Activated CD4-positive, alpha-beta T cell treated with anti-CD3 and anti-CD28 coated beads, Interleukin-2, amount 50 U/mL, for 48 hours (primary cell): Measurements from ENCODE around the gene FCHSD2.
"Not testable (repeated sequence)": the region's sequence is repeated elsewhere in the genome, so short reads cannot be mapped to it uniquely, and the experiment has no call there.

Source experiments
- DNase-seq, 2 experiments: peaks; one replicate each; pipeline ENCODE4 v3.0.0-alpha.2; 2020

FCHSD2 gene

DNA sequence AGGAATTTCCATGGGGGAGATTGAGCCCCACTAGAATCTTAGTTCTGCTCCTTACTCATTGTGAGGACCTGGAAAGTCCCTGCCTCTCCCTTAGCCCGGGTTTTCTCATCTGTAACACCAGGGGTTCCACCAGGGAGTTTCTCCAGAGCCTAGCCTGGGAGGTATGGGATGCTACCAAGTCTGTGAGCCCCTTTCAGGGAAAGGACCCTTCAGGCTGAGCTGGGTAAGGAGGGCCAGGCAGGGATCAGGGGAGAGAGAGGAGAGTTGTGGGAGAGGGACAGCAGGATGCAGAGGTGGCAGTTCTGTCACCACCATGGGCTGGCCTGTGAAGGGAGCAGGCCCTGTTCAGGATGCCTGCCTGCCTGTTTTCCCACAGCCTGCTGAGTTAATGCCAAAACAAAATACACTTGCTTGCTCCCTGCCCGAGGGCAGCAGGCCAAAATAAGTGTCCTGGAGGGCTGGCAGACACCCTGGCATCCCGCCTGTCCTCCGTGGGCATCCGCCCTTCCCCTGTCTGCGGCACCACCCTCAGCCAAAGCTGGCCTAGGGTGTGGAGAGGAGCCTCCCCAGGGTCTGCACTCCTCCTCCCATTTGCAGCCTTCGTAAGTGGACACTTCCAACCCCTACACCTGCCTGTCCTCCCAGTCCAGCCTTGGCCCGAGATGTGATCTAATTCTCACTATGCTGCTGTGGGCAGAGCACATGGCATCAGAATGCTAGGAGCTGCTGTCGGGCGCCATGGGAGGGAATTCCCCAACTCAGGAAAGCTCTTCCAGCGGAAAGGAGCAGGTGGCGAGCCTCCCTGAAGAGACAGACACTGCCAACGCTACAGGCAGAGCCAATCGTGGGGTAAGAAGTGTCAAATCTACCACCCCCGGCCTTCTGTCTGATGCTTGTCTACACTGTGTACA is 5.9 kb upstream of the FCHSD2 start:
- DNase-seq = no peak

- DNase-seq = no peak
Observed at GRCh38 chr11:73145986-73146575, 4.0 kb upstream of the FCHSD2 start.

DNA sequence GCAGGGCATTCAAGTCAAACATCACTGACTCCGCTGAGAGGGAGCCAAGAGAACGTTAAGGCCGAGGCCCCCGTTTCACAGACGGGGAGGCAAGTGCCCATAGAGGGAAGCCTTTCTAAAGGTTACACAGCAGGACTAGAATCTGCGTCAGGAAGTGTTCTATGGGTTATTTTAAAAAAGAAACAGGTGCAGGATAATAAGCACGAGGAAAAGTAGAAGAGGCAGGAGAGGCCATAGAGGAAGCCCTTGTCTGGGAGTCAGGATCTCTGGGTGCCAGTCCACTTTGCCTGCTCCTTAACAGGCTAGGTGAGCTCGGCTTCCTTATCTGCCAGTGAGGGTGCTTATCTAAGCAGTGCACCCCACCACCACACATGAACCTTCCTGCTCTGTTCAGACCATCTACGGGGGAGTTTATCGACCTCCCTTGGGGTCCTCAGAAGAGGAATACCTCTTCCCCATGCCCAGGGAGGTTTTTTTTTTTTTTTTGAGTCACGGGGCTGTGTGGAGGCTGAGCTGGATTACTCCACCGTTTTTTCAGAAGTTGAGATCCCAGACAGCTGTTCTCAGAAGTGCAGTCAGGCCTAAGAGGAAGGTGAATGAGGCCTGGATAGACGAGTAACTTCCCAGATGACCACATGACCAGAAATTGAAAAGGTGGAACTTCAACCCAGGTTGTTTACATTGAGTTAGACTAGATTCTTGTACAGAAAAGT is 1.2 kb upstream of the FCHSD2 start:
- no peak for DNase-seq

- peak; percentile 59 to 64 for DNase-seq
Observed at GRCh38 chr11:73141309-73142127, 600 bp downstream of the FCHSD2 start.

- DNase-seq = peak; percentile 38 to 52
Observed at GRCh38 chr11:73141031-73141308, 1.1 kb downstream of the FCHSD2 start.

DNA sequence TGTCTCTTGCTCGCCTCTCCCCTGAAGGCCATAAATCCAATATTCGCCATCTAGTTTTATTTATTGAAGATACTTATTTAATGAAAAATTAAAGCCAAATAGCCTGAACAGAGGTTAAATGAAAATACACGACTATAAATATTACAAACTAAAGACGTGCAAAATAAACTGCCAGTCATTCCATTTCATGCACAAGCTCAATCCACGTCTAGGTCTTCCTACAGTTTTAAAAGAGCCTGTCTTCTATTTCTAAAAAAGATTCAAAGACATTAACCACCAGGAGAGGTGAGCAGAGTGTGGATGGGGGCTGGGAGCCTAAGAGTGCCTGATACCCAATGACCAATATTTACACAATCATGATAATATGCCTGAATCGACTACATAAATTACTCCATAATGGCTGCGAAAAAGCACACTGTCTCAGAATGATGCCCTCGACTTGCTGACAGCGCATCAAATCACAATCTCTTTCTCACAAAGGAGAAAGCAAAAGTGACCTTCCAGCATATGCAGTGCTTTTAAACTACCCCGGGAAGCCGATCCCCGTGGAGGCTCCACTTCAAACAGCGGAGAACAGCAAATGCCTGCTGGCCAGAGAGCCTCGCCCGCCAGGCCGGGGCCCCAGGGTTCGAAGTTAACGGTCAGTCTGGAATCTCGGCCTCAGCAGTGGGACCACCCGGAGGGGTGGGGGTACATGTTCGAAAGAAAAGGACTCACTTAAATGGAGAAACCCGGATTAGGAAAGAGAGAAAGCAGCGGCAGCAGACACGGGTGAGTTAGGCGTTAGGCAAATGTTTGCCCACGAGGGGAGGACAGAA is 1.7 kb downstream of the FCHSD2 start:
- peak in 1 of 2 experiments; percentile 32 for DNase-seq

DNA sequence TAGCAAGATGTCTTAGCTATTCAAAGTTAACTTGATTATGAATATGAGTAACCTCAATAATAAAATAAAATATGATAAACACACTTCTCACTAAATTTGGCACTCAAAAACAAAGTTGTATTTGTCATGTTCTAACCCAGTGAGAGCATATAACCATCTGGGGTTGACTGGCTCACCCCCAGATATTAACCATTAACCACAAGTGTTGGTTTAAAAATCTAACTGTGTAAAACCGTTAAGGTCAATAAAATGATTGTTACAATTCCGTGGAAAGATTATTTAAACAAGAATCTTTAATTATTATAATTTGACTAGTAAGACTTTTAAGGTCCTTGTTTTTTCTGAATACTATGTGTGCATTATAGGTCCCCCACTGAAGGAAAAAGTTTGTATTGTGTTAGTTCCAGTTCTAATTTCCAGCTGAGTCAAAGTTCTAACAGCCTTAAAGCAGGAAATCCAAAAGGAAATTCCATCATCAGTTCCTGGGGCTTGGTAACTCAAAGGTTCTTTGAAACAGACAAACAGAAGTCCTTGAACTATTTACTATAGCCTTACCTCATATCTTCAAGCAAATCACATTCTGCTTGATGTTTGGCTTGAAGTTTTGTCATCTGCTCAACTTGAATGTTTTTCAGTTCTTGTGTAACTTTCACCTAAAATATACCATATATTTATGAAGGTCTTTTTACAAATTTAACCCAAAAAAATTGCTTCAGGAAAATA is 2.5 kb downstream of the FCHSD2 start:
- DNase-seq = no peak

DNA sequence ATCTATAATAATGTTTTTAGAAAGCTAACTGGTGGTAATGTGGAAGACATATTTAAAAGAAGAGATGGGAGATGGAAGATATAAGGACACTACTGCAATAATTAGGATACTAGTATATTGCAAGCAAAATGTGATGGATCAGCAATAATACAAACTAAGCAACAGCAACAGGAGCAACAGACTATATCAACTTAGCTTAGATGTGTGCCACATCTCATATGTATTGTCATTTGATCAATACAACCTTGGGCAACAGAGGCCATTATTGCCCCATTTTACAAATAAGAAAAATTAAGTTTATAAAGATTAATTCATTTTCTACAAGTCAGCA is 4.2 kb downstream of the FCHSD2 start:
- no peak for DNase-seq

DNA sequence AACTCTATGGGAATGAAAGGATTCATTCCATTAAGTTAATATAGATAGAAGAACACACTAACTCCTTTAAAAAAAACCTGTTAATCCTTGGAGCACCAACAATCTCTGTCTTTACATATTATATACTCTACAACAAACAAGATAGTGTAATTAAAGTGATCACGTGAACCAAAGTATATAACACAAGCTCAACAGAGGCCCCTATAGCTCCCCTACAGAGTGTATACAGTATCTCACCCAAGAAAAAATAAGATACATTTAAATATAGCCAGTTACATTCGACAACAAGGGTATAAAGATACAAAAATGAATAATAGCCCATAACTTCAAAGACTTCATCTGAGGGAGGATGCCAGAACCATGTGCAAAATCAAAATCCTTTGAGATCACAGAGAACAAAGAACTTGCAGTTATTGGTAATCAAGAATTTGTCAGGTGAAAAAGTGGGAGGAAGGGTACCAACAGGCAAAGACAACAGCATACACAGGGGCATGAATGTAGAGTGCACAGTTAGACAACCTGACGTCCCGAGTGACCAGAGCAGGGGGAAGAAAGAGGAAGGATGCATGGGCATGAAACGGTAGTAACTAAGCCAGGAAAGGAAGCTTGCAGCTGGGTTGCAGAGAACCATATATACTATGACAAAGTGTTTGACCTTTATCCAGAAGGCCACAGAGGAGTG is 4.7 kb downstream of the FCHSD2 start:
- DNase-seq = no peak

DNA sequence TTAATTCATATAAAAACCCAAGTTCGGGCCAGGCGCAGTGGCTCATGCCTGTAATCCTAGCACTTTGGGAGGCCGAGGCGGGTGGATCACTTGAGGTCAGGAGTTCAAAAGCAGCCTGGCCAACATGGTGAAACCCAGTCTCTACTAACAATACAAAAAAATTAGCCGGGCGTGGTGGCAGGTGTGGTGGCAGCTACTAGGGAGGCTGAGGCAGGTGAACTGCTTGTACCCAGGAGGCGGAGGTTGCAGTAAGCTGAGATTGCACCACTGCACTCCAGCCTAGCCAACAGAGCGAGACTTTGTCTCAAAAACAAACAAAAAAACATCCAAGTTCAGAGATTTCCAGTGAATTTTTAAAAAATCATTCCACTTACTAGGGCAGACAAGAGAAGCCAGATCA is 5.4 kb downstream of the FCHSD2 start:
- DNase-seq = not testable (repeated sequence)

- no peak for DNase-seq
Observed at GRCh38 chr11:73135346-73136284, 6.5 kb downstream of the FCHSD2 start.

DNA sequence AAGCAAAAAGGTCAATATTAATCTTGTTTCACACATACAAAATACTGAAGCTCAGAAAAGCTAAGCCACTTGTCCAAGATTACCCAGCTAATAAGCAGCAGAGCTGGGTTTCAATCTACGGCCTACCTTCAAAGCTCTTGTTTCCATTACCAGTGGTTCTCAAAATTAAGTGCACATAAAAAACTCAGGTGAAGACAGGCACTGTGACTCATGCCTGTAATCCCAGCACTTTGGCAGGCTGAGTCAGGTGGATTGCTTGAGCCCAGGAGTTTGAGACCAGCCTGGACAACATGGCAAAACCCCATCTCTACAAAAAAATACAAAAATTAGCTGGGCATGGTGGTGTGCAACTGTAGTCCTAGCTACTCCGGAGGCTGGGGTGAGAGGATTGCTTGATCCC is 9.8 kb downstream of the FCHSD2 start:
- DNase-seq = not testable (repeated sequence)

GRCh38 chr11:73130181-73130580 is 11.9 kb downstream of the FCHSD2 start:
- no peak for DNase-seq

DNA sequence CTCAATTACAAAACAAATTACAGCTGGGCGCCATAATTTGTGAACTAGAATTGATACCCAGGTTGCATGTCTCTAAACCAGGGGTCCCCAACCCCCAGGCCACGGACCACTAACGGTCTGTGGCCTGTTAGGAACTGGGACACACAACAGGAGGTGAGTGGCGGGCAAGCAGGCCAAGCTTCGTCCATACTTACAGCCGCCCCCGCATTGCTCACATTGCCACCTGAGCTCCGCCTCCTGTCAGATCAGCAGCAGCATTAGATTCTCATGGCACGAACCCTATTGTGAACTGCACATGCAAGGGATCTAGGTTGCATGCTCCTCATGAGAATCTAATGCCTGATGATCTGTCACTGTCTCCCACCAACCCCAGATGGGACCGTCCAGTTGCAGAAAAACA is 12.9 kb downstream of the FCHSD2 start:
- no peak for DNase-seq

GRCh38 chr11:73126804-73127480 is 15.2 kb downstream of the FCHSD2 start:
- no peak for DNase-seq

- DNase-seq = no peak
Observed at GRCh38 chr11:73124800-73125199, 17.3 kb downstream of the FCHSD2 start.

- not testable (repeated sequence) for DNase-seq
Observed at GRCh38 chr11:73123892-73124291, 18.2 kb downstream of the FCHSD2 start.

DNA sequence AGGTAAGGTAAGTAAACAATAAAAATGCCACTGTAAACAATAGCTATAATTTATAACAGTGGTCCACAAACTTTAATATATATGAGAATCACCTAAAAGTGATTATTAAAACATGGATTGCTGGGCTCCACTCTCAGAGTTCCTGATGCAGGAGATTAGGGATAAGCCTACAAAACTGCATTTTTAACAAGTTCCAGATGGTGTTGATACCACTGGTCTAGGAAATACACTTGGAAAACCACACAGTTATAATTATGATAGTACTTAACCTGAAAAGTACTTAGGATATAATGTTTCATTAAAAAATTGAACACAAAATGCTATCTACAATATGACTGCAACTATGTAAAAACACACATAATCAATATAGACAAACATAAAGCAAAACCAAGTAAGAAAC is 20.4 kb downstream of the FCHSD2 start:
- DNase-seq = no peak

DNA sequence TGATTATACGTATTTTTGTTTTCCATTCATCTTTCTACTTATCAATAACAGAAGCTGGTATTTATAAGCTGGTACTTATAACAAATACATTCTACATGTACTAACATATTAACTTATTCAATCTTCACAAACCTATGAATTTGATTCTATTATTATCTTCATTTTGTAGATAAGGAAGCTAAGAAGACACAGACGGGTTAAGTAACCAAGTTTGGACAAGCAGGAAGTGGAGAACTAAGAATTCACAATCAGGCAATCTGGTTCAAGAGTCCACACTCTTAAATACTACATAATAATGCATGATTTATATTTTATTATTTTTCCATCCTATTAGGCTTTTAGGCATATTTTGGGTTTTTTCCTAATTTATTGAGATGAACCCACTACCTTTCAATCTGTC is 25.0 kb downstream of the FCHSD2 start:
- no peak for DNase-seq
